Immature natural killer cell (primary cell): ENCODE data around the gene IL7R. TPM values are rescaled to one million over a fixed set of nuclear protein-coding genes. Genes with fewer than 3 reads are reported as not detected.
A peak's percentile ranks its signal among the peaks of the same experiment; 100 is the strongest.

Experiments used
- DNase-seq, 3 donors: peaks; one replicate each; pipeline ENCODE4 v3.0.0; 2022; ENCODE audit warnings: mixed read lengths in 1 of 3
- H3K27ac Mint-ChIP-seq, 6 donors: one replicate each; pipeline ENCODE4 v1.8.0; 2020; ENCODE audit warnings: mixed read lengths in 6 of 6, mild to moderate bottlenecking in 5 of 6, inconsistent platforms in 4 of 6, moderate library complexity in 3 of 6
- H3K27me3 Mint-ChIP-seq, 3 donors: one replicate each; pipeline ENCODE4 v1.8.0; 2020 to 2021; ENCODE audit warnings: low read depth in 3 of 3, mild to moderate bottlenecking in 3 of 3, mixed read lengths in 3 of 3, moderate library complexity in 3 of 3, inconsistent platforms in 1 of 3
- H3K36me3 Mint-ChIP-seq, 3 donors: one replicate each; pipeline ENCODE4 v1.8.0; 2020; ENCODE audit warnings: mixed read lengths in 3 of 3, inconsistent platforms in 2 of 3, mild to moderate bottlenecking in 2 of 3
- H3K4me1 Mint-ChIP-seq, 2 donors: one replicate each; pipeline ENCODE4 v1.8.0; 2020; ENCODE audit warnings: inconsistent platforms in 2 of 2, mild to moderate bottlenecking in 2 of 2, mixed read lengths in 2 of 2, moderate library complexity in 1 of 2
- H3K4me3 Mint-ChIP-seq, 5 donors: one replicate each; pipeline ENCODE4 v1.8.0; 2020; ENCODE audit warnings: mild to moderate bottlenecking in 5 of 5, mixed read lengths in 5 of 5, inconsistent platforms in 3 of 5, moderate library complexity in 3 of 5
- H3K9me3 Mint-ChIP-seq, 6 donors: one replicate each; pipeline ENCODE4 v1.8.0; 2020; ENCODE audit warnings: mild to moderate bottlenecking in 6 of 6, mixed read lengths in 6 of 6, inconsistent platforms in 4 of 6, moderate library complexity in 3 of 6
- polyA plus RNA-seq, 3 donors: library from polyadenylated mRNA; unstranded; fragments of 300-500 nt; fragmentation: Illumina TruSeq; gene quantifications; one replicate each; pipeline ENCODE4 v1.2.3, GENCODE V29; 2021

IL7R gene
- polyA plus RNA-seq, 3 donors from 2014 or later, result 36.8 to 70.9 (median 65.6) TPM

DNA sequence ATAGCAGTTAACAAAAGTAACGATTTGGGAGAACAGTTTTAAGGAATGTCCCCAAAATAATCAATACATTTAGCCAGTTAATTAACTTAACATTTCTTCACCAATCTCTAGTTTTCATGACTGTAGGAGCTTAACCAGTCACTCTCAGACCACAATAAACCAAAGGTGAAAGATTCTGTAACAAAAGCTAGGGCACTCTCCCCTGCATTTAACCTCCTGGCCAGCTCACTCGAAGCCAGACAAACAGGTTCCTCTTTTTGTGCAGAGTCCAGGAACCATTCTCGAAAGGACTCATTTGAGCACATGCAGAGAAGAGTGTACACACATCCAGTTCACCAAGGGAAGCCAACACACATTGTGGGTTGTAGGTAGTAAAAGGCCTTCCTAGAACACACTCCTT, 6.5 kb downstream of the IL7R start:
- peaks cover 0 to 31% (median 7%) of the 10 kb centered on the region in 3 donors for H3K36me3 Mint-ChIP-seq
- DNase-seq, result no peak

DNA sequence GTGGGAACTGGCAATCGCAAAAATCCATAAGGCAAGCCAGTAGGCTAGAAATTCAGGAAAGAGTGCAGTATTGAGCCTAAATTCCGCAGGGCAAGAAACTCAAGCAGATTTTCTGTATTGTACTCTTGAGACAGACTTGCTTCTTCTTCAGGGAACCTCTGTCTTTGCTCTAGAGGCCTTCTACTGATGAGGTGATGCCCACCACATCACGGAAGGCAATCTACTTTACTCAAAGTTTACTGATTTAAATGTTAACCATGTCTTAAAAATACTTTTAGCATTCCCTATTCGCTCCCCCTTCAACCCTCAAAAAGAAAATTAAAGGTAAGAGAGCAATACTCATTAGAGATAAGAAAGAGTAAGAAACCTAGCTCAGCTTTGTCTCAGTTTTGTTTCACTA, 11.3 kb downstream of the IL7R start:
- DNase-seq, result no peak
- Mint-ChIP-seq H3K4me3 (no peak overlapping the region), H3K36me3 (peaks cover 0 to 15% (median 0%) of the 10 kb centered on the region in 3 donors), H3K4me1 (peaks cover under 1 to 3% of the 10 kb centered on the region in 2 donors), H3K9me3 (peaks cover 0 to 2% (median 0%) of the 10 kb centered on the region in 6 donors), H3K27ac (no peak overlapping the region), H3K27me3 (no peaks in the 10 kb centered on the region)

More for the DNA sequence above, 6.5 kb downstream of the IL7R start:
- Mint-ChIP-seq H3K27me3 (peaks cover 0 to 2% (median 0%) of the 10 kb centered on the region in 3 donors), H3K4me1 (peaks cover 4 to 29% of the 10 kb centered on the region in 2 donors), H3K9me3 (peaks cover 0 to 2% (median 0%) of the 10 kb centered on the region in 6 donors), H3K27ac (peak overlapping the region in 1 of 6 donors; percentile 28), H3K4me3 (peak overlapping the region in 3 of 5 donors; percentile 1 to 12 (median 11))

- H3K4me3 Mint-ChIP-seq, result no peak overlapping the region
- peaks cover 0 to 7% (median 0%) of the 10 kb centered on the region in 3 donors for H3K36me3 Mint-ChIP-seq
- peaks cover 0 to 2% (median 0%) of the 10 kb centered on the region in 6 donors for H3K9me3 Mint-ChIP-seq
- H3K27me3 Mint-ChIP-seq, result no peaks in the 10 kb centered on the region
- H3K4me1 Mint-ChIP-seq, result no peaks in the 10 kb centered on the region
- H3K27ac Mint-ChIP-seq, result peak overlapping the region in 1 of 6 donors; percentile 30
- DNase-seq, result no peak
Measured at GRCh38 chr5:35869685-35870277, 13.1 kb downstream of the IL7R start.

GRCh38 chr5:35870605-35871004, 13.9 kb downstream of the IL7R start:
- Mint-ChIP-seq H3K27me3 (no peaks in the 10 kb centered on the region), H3K4me3 (no peak overlapping the region), H3K9me3 (no peaks in the 10 kb centered on the region), H3K4me1 (no peaks in the 10 kb centered on the region), H3K27ac (no peak overlapping the region), H3K36me3 (peaks cover 0 to 3% (median 0%) of the 10 kb centered on the region in 3 donors)
- no peak for DNase-seq

- Mint-ChIP-seq H3K4me1 (peaks cover 0 to 5% of the 10 kb centered on the region in 2 donors), H3K27ac (peak overlapping the region in 1 of 6 donors; percentile 78), H3K27me3 (peaks cover 0 to 2% (median 0%) of the 10 kb centered on the region in 3 donors), H3K36me3 (peaks cover 0 to 6% (median under 1%) of the 10 kb centered on the region in 3 donors), H3K4me3 (no peak overlapping the region), H3K9me3 (peaks cover 0 to 2% (median 0%) of the 10 kb centered on the region in 6 donors)
- no peak for DNase-seq
Measured at GRCh38 chr5:35876454-35876853, 19.8 kb downstream of the IL7R start.

DNA sequence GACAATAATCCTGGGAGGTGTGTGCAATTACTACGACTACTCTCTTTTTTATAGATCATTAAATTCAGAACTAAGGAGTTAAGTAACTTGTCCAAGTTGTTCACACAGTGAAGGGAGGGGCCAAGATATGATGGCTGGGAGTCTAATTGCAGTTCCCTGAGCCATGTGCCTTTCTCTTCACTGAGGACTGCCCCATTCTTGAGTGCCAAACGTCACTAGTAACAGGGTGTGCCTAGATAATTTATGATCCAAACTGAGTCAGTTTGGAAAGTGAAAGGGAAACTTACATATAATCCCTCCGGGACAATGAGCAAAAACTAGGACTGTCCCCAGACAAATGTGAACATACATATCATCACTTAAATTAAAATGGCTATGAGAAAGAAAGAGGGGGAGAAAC, 20.2 kb downstream of the IL7R start:
- Mint-ChIP-seq H3K9me3 (peaks cover 0 to 2% (median 0%) of the 10 kb centered on the region in 6 donors), H3K4me3 (no peak overlapping the region), H3K27ac (no peak overlapping the region), H3K27me3 (peaks cover 0 to 2% (median 0%) of the 10 kb centered on the region in 3 donors), H3K4me1 (peaks cover 0 to 5% of the 10 kb centered on the region in 2 donors), H3K36me3 (peaks cover 0 to 6% (median 0%) of the 10 kb centered on the region in 3 donors)
- no peak for DNase-seq

GRCh38 chr5:35877655-35878054, 21.0 kb downstream of the IL7R start:
- DNase-seq, result no peak
- H3K9me3 Mint-ChIP-seq, result peaks cover 0 to 2% (median 0%) of the 10 kb centered on the region in 6 donors
- peaks cover 0 to 2% (median 0%) of the 10 kb centered on the region in 3 donors for H3K27me3 Mint-ChIP-seq
- peak overlapping the region in 2 of 6 donors; percentile 9 to 39 for H3K27ac Mint-ChIP-seq
- peaks cover 0 to 5% of the 10 kb centered on the region in 2 donors for H3K4me1 Mint-ChIP-seq
- peaks cover 0 to 6% (median 0%) of the 10 kb centered on the region in 3 donors for H3K36me3 Mint-ChIP-seq
- H3K4me3 Mint-ChIP-seq, result no peak overlapping the region

DNA sequence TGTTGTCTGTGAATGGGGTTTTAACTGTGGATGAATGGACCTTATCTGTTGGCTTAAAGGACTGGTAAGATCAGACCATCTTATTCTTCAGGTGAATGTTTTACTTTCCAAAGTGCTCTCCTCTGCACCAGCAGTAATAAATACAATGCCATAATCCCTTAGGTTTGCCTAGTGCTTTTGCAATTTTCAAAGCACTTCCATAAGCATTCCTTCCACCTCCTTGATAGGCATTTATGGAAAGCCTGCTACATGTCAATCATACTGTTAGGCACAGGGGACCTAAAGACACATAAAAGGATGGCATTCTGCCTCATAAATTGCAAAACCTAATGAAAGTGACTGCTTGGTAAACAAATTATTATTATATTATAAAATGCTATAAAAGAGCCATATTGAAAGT, 21.4 kb downstream of the IL7R start:
- peaks cover 0 to 2% (median 0%) of the 10 kb centered on the region in 3 donors for H3K27me3 Mint-ChIP-seq
- peaks cover 0 to 6% (median 0%) of the 10 kb centered on the region in 3 donors for H3K36me3 Mint-ChIP-seq
- peaks cover 1 to 7% of the 10 kb centered on the region in 2 donors for H3K4me1 Mint-ChIP-seq
- DNase-seq, result no peak
- H3K27ac Mint-ChIP-seq, result peak overlapping the region in 2 of 6 donors; percentile 9 to 39
- H3K9me3 Mint-ChIP-seq, result peaks cover 0 to 2% (median 0%) of the 10 kb centered on the region in 6 donors
- no peak overlapping the region for H3K4me3 Mint-ChIP-seq

DNA sequence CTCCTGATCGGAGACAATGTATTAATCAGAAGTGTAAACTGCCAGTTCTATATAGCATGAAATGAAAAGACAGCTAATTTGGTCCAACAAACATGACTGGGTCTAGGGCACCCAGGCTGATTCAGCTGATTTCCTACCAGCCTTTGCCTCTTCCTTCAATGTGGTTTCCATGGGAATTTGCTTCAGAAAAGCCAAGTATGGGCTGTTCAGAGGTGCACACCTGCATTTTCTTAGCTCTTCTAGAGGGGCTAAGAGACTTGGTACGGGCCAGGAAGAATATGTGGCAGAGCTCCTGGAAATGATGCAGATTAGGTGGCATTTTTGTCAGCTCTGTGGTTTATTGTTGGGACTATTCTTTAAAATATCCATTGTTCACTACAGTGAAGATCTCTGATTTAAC, 22.4 kb downstream of the IL7R start:
- peaks cover 0 to 6% (median 0%) of the 10 kb centered on the region in 3 donors for H3K36me3 Mint-ChIP-seq
- no peak overlapping the region for H3K27ac Mint-ChIP-seq
- no peak overlapping the region for H3K4me3 Mint-ChIP-seq
- H3K4me1 Mint-ChIP-seq, result peaks cover 8 to 17% of the 10 kb centered on the region in 2 donors
- H3K27me3 Mint-ChIP-seq, result peaks cover 0 to 2% (median 0%) of the 10 kb centered on the region in 3 donors
- DNase-seq, result no peak
- peaks cover 0 to 2% (median 0%) of the 10 kb centered on the region in 6 donors for H3K9me3 Mint-ChIP-seq

- H3K27ac Mint-ChIP-seq, result peak overlapping the region in 1 of 6 donors; percentile 30
- H3K27me3 Mint-ChIP-seq, result peaks cover 0 to 2% (median 0%) of the 10 kb centered on the region in 3 donors
- H3K4me1 Mint-ChIP-seq, result peaks cover 13 to 22% of the 10 kb centered on the region in 2 donors
- peaks cover 0 to 6% (median 0%) of the 10 kb centered on the region in 3 donors for H3K36me3 Mint-ChIP-seq
- peaks cover 0 to 2% (median 0%) of the 10 kb centered on the region in 6 donors for H3K9me3 Mint-ChIP-seq
- H3K4me3 Mint-ChIP-seq, result no peak overlapping the region
- no peak for DNase-seq
Measured at GRCh38 chr5:35879649-35880048, 23.0 kb downstream of the IL7R start.

DNA sequence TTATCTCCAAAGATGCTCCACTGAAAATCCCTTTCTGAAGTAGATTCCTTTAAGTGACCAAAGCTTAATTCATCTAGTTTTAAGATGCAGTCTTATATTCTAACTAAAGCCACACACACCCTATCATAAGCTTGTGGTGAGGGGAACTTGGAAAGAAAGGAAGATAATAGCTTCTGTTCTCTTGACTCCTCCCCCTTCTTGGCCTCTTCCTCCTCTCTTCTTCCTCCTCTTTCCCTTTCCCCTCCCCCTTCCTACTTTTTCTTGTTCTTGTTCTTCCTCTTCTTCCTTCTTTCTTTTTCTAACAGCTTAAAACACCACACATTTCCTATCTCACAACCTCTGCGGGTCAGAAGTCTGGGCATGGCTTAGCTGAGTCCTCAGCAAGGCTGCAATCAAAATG, 23.5 kb downstream of the IL7R start:
- Mint-ChIP-seq H3K4me1 (peaks cover 14 to 24% of the 10 kb centered on the region in 2 donors), H3K36me3 (peaks cover 0 to 6% (median 0%) of the 10 kb centered on the region in 3 donors), H3K4me3 (no peak overlapping the region), H3K27ac (no peak overlapping the region), H3K9me3 (peaks cover 0 to 2% (median 0%) of the 10 kb centered on the region in 6 donors), H3K27me3 (peaks cover 0 to 2% (median 0%) of the 10 kb centered on the region in 3 donors)
- no peak for DNase-seq

- Mint-ChIP-seq H3K36me3 (peaks cover 0 to 2% (median 0%) of the 10 kb centered on the region in 3 donors), H3K27me3 (peaks cover 0 to 2% (median 0%) of the 10 kb centered on the region in 3 donors), H3K9me3 (no peaks in the 10 kb centered on the region), H3K27ac (no peak overlapping the region), H3K4me3 (no peak overlapping the region), H3K4me1 (peaks cover 14 to 24% of the 10 kb centered on the region in 2 donors)
- no peak for DNase-seq
Measured at GRCh38 chr5:35881758-35882157, 25.1 kb downstream of the IL7R start.

- peak in 1 of 3 donors; percentile 14 for DNase-seq
- Mint-ChIP-seq H3K27me3 (no peaks in the 10 kb centered on the region), H3K4me1 (peaks cover 14 to 19% of the 10 kb centered on the region in 2 donors), H3K27ac (peak overlapping the region in 4 of 6 donors; percentile 31 to 77 (median 48)), H3K4me3 (peak overlapping the region in 4 of 5 donors; percentile 8 to 45 (median 36)), H3K9me3 (no peaks in the 10 kb centered on the region), H3K36me3 (no peaks in the 10 kb centered on the region)
Measured at GRCh38 chr5:35884191-35884769, 27.6 kb downstream of the IL7R start.

- no peaks in the 10 kb centered on the region for H3K36me3 Mint-ChIP-seq
- no peaks in the 10 kb centered on the region for H3K27me3 Mint-ChIP-seq
- no peaks in the 10 kb centered on the region for H3K9me3 Mint-ChIP-seq
- H3K4me1 Mint-ChIP-seq, result peaks cover 14 to 19% of the 10 kb centered on the region in 2 donors
- no peak for DNase-seq
- H3K27ac Mint-ChIP-seq, result no peak overlapping the region
- no peak overlapping the region for H3K4me3 Mint-ChIP-seq
Measured at GRCh38 chr5:35884773-35885172, 28.1 kb downstream of the IL7R start.
